AG04449 (cell line): ENCODE measurements around the gene CHCHD3.

Experiments
- CTCF ChIA-PET: fragments of 350-600 bp; formaldehyde crosslinking; extraction: SDS; loops from one replicate; lab custom pipeline; 2021; ENCODE audit warnings: antibody characterized with exemption; lab: Yijun Ruan, JAX
- POLR2A ChIA-PET: fragments of 400-600, 350-600 bp; formaldehyde crosslinking; extraction: SDS; loops from one replicate; lab custom pipeline; 2020; ENCODE audit warnings: antibody characterized with exemption, inconsistent platforms; lab: Yijun Ruan, JAX
- DNase-seq: peaks from one replicate; pipeline ENCODE4 v3.0.0-alpha.2; 2010; ENCODE audit warnings: low read depth, low spot score
- H3K4me3 ChIP-seq: 2 replicates; pipeline ENCODE4 v1.5.1; 2011; ENCODE audit warnings: low read depth, mild to moderate bottlenecking, control low read depth, low read length
- CTCF ChIP-seq: IDR thresholded peaks from one replicate; pipeline ENCODE4 v1.5.1; 2011; ENCODE audit warnings: mild to moderate bottlenecking, moderate library complexity, low read length, control low read depth, inconsistent platforms; ENCODE audit not compliant: insufficient read depth; ENCODE audit errors: missing control alignments

Gene CHCHD3

DNA sequence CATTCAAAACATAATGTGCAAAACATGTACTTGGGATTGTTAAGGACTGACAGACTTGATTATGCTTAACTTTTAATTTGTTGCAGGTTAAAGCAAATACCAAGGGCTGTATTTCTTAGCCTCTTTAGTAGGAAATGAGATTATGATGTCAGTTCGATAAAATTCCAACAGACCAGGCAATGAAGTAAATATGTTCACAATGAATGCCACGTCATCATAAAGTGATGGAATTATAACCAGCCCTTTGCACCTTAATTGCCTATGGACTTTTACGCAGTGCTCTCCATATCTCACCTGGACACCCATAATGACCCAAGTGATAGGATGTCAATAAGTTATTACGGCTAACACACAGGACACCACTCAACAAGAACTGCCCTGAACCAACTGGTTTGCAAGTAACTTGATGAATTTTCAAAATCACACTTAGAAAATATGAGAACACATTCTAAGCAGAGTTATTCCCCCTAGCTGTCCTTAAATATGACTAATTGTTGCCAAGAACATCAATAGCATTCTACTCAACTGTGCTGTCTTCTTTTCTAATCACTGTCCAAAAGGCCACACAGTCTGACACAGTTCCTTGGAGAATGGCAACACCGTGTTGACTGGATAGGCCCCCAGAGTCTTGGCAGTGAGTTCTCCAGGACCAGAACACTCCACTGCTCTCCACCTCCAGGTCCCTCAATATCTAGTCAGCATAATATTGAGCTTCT is 115.0 kb downstream of the CHCHD3 start:
- POLR2A ChIA-PET: no interaction called here
- H3K4me3 ChIP-seq: no peak overlapping the region
- DNase-seq: no peak
- no peak for TF ChIP-seq CTCF
- CTCF ChIA-PET: interaction anchor here (0.7 to 0.9 kb wide), 2 partner anchors 386 to 468 kb away, joined by 3 read pairs; no protein-coding TSS in a partner anchor

DNA sequence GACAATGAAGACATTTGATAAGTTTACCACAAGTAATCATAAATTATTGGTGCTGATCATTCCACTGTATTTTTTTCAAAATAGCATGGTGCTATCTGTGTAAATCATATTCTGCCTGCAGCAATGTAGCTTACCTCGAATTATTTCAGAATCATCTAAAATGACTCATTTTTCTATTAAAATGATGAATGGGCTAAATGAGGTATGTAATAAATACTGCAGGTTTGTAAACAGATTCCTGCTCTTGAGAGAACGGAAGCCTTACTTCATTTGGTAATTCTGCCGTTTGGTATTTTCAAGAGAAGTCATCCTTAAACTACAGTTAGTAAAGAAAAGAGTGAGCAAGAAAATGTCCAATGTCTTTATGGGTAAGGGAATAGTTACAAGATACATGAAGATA is 115.9 kb downstream of the CHCHD3 start:
- no peak overlapping the region for H3K4me3 ChIP-seq
- ChIA-PET POLR2A (no interaction called here), CTCF (no interaction called here)
- no peak for TF ChIP-seq CTCF
- DNase-seq: no peak

GRCh38 chr7:132964876-132965275 is 117.0 kb downstream of the CHCHD3 start:
- POLR2A ChIA-PET: no interaction called here
- no peak for DNase-seq
- TF ChIP-seq CTCF: no peak
- H3K4me3 ChIP-seq: no peak overlapping the region
- CTCF ChIA-PET: no interaction called here

DNA sequence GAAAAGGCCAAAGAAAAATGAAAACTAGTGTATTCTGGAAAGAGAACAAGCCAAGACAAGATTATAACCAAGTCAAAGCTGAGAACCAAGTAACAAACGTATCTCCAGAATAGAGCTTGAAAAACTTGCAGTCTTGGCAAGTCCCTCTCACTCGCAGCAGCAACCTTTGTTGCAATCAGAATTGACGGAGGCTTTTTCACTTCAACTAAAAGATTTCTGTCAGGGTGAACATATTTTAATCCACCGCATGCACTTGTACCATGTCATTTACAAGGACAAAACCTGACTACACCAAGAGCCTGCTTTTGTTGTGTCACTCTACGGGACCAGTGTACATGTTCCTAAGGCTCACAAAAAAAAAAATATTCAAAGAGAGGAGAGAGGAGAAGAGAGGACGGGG is 122.0 kb downstream of the CHCHD3 start:
- DNase-seq: no peak
- no peak overlapping the region for H3K4me3 ChIP-seq
- POLR2A ChIA-PET: interaction anchor here (0.7 kb wide), 1 partner anchor 1367 kb away, joined by 3 read pairs; no protein-coding TSS in a partner anchor
- TF ChIP-seq CTCF: no peak
- CTCF ChIA-PET: no interaction called here

- no peak for TF ChIP-seq CTCF
- no peak overlapping the region for H3K4me3 ChIP-seq
- CTCF ChIA-PET: no interaction called here
- POLR2A ChIA-PET: no interaction called here
- DNase-seq: no peak
Measured at GRCh38 chr7:132956556-132956955, 125.3 kb downstream of the CHCHD3 start.

GRCh38 chr7:132953468-132953867 is 128.4 kb downstream of the CHCHD3 start:
- TF ChIP-seq CTCF: no peak
- POLR2A ChIA-PET: no interaction called here
- no peak overlapping the region for H3K4me3 ChIP-seq
- no peak for DNase-seq
- CTCF ChIA-PET: no interaction called here
